ENCODE results near the gene TMEM170B.

Gene TMEM170B

GRCh38 chr6:11525468-11526155 is 11.9 kb upstream of the TMEM170B start:
- no peaks in the 10 kb centered on the region for H3K36me3 ChIP-seq
- H3K27ac ChIP-seq = no peak overlapping the region
- no peaks in the 10 kb centered on the region for H3K27me3 ChIP-seq
- H3K9me3 ChIP-seq = no peaks in the 10 kb centered on the region
- DNase-seq = peak; percentile 72 to 73
- no peaks in the 10 kb centered on the region for H3K4me1 ChIP-seq
- TF ChIP-seq CTCF (IDR thresholded peaks at IDR 0.05) = no peak
- intact Hi-C loops (cut with DNase I; ENCODE audit: low total_unique reads) = no loop called here
- H3K4me3 ChIP-seq = no peak overlapping the region

- intact Hi-C loops (cut with DNase I; ENCODE audit: low total_unique reads) = no loop called here
- no peaks in the 10 kb centered on the region for H3K36me3 ChIP-seq
- H3K27ac ChIP-seq = no peak overlapping the region
Measured at GRCh38 chr6:11526156-11526505, 11.4 kb upstream of the TMEM170B start.

GRCh38 chr6:11527274-11527870 is 10.2 kb upstream of the TMEM170B start:
- Histone ChIP-seq H3K36me3 (no peaks in the 10 kb centered on the region), H3K4me3 (no peak overlapping the region), H3K27ac (no peak overlapping the region), H3K4me1 (no peaks in the 10 kb centered on the region), H3K9me3 (no peaks in the 10 kb centered on the region), H3K27me3 (no peaks in the 10 kb centered on the region)
- TF ChIP-seq CTCF (IDR thresholded peaks at IDR 0.05) = no peak
- intact Hi-C loops (cut with DNase I; ENCODE audit: low total_unique reads) = no loop called here
- DNase-seq = no peak

More at GRCh38 chr6:11526156-11526505, 11.4 kb upstream of the TMEM170B start:
- Histone ChIP-seq H3K9me3 (no peaks in the 10 kb centered on the region), H3K4me3 (no peak overlapping the region), H3K4me1 (no peaks in the 10 kb centered on the region), H3K27me3 (no peaks in the 10 kb centered on the region)
- no peak for TF ChIP-seq CTCF (IDR thresholded peaks at IDR 0.05)
- no peak for DNase-seq

- TF ChIP-seq CTCF (IDR thresholded peaks at IDR 0.05) = no peak
- intact Hi-C loops (cut with DNase I; ENCODE audit: low total_unique reads) = no loop called here
- H3K9me3 ChIP-seq = no peaks in the 10 kb centered on the region
Measured at GRCh38 chr6:11528996-11529395, 8.6 kb upstream of the TMEM170B start.

GRCh38 chr6:11532097-11532496 is 5.5 kb upstream of the TMEM170B start:
- no peak for TF ChIP-seq CTCF (IDR thresholded peaks at IDR 0.05)
- Histone ChIP-seq H3K4me1 (peaks cover 0 to 6% (median 2%) of the 10 kb centered on the region in 4 donors), H3K4me3 (no peak overlapping the region), H3K9me3 (no peaks in the 10 kb centered on the region), H3K27ac (no peak overlapping the region), H3K27me3 (no peaks in the 10 kb centered on the region), H3K36me3 (no peaks in the 10 kb centered on the region)
- intact Hi-C loops (cut with DNase I; ENCODE audit: low total_unique reads) = no loop called here
- no peak for DNase-seq

More at GRCh38 chr6:11528996-11529395, 8.6 kb upstream of the TMEM170B start:
- no peaks in the 10 kb centered on the region for H3K4me1 ChIP-seq
- H3K4me3 ChIP-seq = no peak overlapping the region
- no peak overlapping the region for H3K27ac ChIP-seq
- no peaks in the 10 kb centered on the region for H3K36me3 ChIP-seq
- no peaks in the 10 kb centered on the region for H3K27me3 ChIP-seq
- no peak for DNase-seq

Data from tibial artery (tissue), 4 donors.